Measurements from ENCODE around the gene PTPN21. TPM values are rescaled to one million over a fixed set of nuclear protein-coding genes. Genes with fewer than 3 reads are reported as not detected.

The PTPN21 gene
- polyA plus RNA-seq, 1 experiment, result 16.0 TPM

GRCh38 chr14:88492272-88493089 is 62.3 kb downstream of the PTPN21 start:
- Histone ChIP-seq H3K27ac (ENCODE audit: low read depth, low read length) (no peak overlapping the region), H3K4me3 (ENCODE audit: low read depth, low read length) (no peak overlapping the region), H3K9me3 (ENCODE audit: control insufficient read depth, insufficient read depth, low read length) (no peaks in the 10 kb centered on the region), H3K27me3 (ENCODE audit: control insufficient read depth, insufficient read depth, low read length) (no peaks in the 10 kb centered on the region)
- POLR2A ChIA-PET, result no interaction called here
- peak; percentile 90 for TF ChIP-seq CTCF (IDR thresholded peaks at IDR 0.05; ENCODE audit: low read depth, low read length)
- DNase-seq (ENCODE audit: low read depth, low spot score), result peak; percentile 58
- CTCF ChIA-PET, result interaction anchor here (0.6 to 3.4 kb wide), 14 partner anchors 10 to 303 kb away, joined by 3 to 42 read pairs (median 5); no protein-coding TSS in a partner anchor

GRCh38 chr14:88490168-88490567 is 64.6 kb downstream of the PTPN21 start:
- POLR2A ChIA-PET, result no interaction called here
- Histone ChIP-seq H3K27me3 (ENCODE audit: control insufficient read depth, insufficient read depth, low read length) (no peaks in the 10 kb centered on the region), H3K9me3 (ENCODE audit: control insufficient read depth, insufficient read depth, low read length) (no peaks in the 10 kb centered on the region), H3K4me3 (ENCODE audit: low read depth, low read length) (no peak overlapping the region), H3K27ac (ENCODE audit: low read depth, low read length) (no peak overlapping the region)
- no peak for DNase-seq (ENCODE audit: low read depth, low spot score)
- CTCF ChIA-PET, result no interaction called here
- no peak for TF ChIP-seq CTCF (IDR thresholded peaks at IDR 0.05; ENCODE audit: low read depth, low read length)

- H3K4me3 ChIP-seq (ENCODE audit: low read depth, low read length), result no peak overlapping the region
- TF ChIP-seq CTCF (IDR thresholded peaks at IDR 0.05; ENCODE audit: low read depth, low read length), result no peak
- no peak overlapping the region for H3K27ac ChIP-seq (ENCODE audit: low read depth, low read length)
- no peaks in the 10 kb centered on the region for H3K27me3 ChIP-seq (ENCODE audit: control insufficient read depth, insufficient read depth, low read length)
- no peaks in the 10 kb centered on the region for H3K9me3 ChIP-seq (ENCODE audit: control insufficient read depth, insufficient read depth, low read length)
- ChIA-PET CTCF (interaction anchor here (1.2 kb wide), 1 partner anchor 300 kb away, joined by 3 read pairs; no protein-coding TSS in a partner anchor), POLR2A (no interaction called here)
- DNase-seq (ENCODE audit: low read depth, low spot score), result no peak
These were observed 65.9 kb downstream of the PTPN21 start for GRCh38 chr14:88488897-88489296.

GRCh38 chr14:88488081-88488480 is 66.7 kb downstream of the PTPN21 start:
- Histone ChIP-seq H3K4me3 (ENCODE audit: low read depth, low read length) (no peak overlapping the region), H3K27ac (ENCODE audit: low read depth, low read length) (no peak overlapping the region), H3K27me3 (ENCODE audit: control insufficient read depth, insufficient read depth, low read length) (no peaks in the 10 kb centered on the region), H3K9me3 (ENCODE audit: control insufficient read depth, insufficient read depth, low read length) (no peaks in the 10 kb centered on the region)
- no peak for TF ChIP-seq CTCF (IDR thresholded peaks at IDR 0.05; ENCODE audit: low read depth, low read length)
- DNase-seq (ENCODE audit: low read depth, low spot score), result no peak
- CTCF ChIA-PET, result no interaction called here
- POLR2A ChIA-PET, result no interaction called here

GRCh38 chr14:88482524-88482923 is 72.3 kb downstream of the PTPN21 start:
- ChIA-PET CTCF (interaction anchor here (1.3 kb wide), 1 partner anchor 11 kb away, joined by 3 read pairs; no protein-coding TSS in a partner anchor), POLR2A (no interaction called here)
- Histone ChIP-seq H3K4me3 (ENCODE audit: low read depth, low read length) (no peak overlapping the region), H3K27me3 (ENCODE audit: control insufficient read depth, insufficient read depth, low read length) (no peaks in the 10 kb centered on the region), H3K27ac (ENCODE audit: low read depth, low read length) (no peak overlapping the region), H3K9me3 (ENCODE audit: control insufficient read depth, insufficient read depth, low read length) (peaks cover 14% of the 10 kb centered on the region; the same call in 1 of the 2 replicates)
- DNase-seq (ENCODE audit: low read depth, low spot score), result no peak
- no peak for TF ChIP-seq CTCF (IDR thresholded peaks at IDR 0.05; ENCODE audit: low read depth, low read length)
